A549 (cell line): ENCODE data around the gene C5orf58.

ENCODE experiments used
- CHD2 ChIP-seq: fragments of 150-350 bp; IDR thresholded peaks from 2 replicates; pipeline ENCODE4 v1.6.1; 2014; ENCODE audit warnings: low read length; ENCODE audit not compliant: partially characterized antibody
- TF ChIP-seq, protein P1 (sequence below): fragments of 200-600 bp; sonication (generic); IDR thresholded peaks from 2 replicates; pipeline ENCODE4 v1.6.1; 2016; ENCODE audit warnings: antibody characterized with exemption, mild to moderate bottlenecking, moderate library complexity
- TF ChIP-seq, protein P2 (sequence below): fragments of 450-650 bp; IDR thresholded peaks from 2 replicates; pipeline ENCODE4 v1.6.1; 2014; ENCODE audit warnings: antibody characterized with exemption
- TF ChIP-seq, protein P3 (sequence below): fragments of >200 bp; sonication (Bioruptor Twin); formaldehyde crosslinking; IDR thresholded peaks from 3 replicates; pipeline ENCODE4 v1.5.1; 2016

DNA sequence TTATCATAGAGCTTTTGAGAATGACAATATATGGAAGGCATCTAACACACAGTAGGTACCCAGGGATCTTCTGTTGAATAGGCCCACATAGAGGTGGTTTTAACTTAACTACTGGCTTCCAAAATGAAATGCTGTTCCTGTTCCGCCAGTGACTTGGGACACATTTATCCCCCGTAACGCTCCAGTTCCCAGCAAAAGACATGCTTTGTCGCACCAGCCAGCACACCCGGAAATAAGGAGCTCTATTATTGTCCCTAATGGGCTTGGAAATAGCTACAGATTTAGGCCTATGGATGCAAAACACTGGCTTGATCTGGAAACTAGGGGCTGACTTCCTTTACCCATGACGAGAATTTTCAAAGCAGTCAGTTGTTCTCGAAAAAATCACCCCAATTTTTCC, 45.9 kb upstream of the C5orf58 start:
- TF ChIP-seq, protein P1, sequence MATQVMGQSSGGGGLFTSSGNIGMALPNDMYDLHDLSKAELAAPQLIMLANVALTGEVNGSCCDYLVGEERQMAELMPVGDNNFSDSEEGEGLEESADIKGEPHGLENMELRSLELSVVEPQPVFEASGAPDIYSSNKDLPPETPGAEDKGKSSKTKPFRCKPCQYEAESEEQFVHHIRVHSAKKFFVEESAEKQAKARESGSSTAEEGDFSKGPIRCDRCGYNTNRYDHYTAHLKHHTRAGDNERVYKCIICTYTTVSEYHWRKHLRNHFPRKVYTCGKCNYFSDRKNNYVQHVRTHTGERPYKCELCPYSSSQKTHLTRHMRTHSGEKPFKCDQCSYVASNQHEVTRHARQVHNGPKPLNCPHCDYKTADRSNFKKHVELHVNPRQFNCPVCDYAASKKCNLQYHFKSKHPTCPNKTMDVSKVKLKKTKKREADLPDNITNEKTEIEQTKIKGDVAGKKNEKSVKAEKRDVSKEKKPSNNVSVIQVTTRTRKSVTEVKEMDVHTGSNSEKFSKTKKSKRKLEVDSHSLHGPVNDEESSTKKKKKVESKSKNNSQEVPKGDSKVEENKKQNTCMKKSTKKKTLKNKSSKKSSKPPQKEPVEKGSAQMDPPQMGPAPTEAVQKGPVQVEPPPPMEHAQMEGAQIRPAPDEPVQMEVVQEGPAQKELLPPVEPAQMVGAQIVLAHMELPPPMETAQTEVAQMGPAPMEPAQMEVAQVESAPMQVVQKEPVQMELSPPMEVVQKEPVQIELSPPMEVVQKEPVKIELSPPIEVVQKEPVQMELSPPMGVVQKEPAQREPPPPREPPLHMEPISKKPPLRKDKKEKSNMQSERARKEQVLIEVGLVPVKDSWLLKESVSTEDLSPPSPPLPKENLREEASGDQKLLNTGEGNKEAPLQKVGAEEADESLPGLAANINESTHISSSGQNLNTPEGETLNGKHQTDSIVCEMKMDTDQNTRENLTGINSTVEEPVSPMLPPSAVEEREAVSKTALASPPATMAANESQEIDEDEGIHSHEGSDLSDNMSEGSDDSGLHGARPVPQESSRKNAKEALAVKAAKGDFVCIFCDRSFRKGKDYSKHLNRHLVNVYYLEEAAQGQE = no peak
- no peak for TF ChIP-seq CHD2
- TF ChIP-seq, protein P2, sequence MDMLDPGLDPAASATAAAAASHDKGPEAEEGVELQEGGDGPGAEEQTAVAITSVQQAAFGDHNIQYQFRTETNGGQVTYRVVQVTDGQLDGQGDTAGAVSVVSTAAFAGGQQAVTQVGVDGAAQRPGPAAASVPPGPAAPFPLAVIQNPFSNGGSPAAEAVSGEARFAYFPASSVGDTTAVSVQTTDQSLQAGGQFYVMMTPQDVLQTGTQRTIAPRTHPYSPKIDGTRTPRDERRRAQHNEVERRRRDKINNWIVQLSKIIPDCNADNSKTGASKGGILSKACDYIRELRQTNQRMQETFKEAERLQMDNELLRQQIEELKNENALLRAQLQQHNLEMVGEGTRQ = no peak
- TF ChIP-seq, protein P3, sequence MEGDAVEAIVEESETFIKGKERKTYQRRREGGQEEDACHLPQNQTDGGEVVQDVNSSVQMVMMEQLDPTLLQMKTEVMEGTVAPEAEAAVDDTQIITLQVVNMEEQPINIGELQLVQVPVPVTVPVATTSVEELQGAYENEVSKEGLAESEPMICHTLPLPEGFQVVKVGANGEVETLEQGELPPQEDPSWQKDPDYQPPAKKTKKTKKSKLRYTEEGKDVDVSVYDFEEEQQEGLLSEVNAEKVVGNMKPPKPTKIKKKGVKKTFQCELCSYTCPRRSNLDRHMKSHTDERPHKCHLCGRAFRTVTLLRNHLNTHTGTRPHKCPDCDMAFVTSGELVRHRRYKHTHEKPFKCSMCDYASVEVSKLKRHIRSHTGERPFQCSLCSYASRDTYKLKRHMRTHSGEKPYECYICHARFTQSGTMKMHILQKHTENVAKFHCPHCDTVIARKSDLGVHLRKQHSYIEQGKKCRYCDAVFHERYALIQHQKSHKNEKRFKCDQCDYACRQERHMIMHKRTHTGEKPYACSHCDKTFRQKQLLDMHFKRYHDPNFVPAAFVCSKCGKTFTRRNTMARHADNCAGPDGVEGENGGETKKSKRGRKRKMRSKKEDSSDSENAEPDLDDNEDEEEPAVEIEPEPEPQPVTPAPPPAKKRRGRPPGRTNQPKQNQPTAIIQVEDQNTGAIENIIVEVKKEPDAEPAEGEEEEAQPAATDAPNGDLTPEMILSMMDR = no peak
